COLO668 (cell line): ENCODE results near the gene ANKK1.

Source experiments
- DNase-seq: peaks from one replicate; lab custom pipeline; 2025; ENCODE audit not compliant: unreplicated experiment; lab: John Stamatoyannopoulos, UW

ANKK1 gene

DNA sequence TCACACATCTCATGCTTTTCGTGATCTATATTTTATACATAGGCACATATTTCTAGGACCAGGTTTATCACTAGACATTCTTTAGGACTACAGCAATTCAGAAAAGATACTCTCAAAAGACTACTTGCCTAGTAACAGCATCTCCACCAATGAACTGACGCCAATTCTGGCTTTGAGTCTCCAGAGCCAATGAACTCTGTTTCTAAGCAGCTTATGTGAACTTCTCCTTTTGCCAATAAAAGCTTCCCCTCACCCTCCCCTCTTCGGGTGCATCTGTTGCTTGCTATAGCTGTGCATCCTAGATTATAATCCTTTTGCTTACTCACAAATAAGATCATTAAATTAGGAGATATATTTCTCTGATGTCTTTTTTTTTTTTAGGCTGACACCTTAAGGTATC, 11.4 kb upstream of the ANKK1 start:
- no peak for DNase-seq

DNA sequence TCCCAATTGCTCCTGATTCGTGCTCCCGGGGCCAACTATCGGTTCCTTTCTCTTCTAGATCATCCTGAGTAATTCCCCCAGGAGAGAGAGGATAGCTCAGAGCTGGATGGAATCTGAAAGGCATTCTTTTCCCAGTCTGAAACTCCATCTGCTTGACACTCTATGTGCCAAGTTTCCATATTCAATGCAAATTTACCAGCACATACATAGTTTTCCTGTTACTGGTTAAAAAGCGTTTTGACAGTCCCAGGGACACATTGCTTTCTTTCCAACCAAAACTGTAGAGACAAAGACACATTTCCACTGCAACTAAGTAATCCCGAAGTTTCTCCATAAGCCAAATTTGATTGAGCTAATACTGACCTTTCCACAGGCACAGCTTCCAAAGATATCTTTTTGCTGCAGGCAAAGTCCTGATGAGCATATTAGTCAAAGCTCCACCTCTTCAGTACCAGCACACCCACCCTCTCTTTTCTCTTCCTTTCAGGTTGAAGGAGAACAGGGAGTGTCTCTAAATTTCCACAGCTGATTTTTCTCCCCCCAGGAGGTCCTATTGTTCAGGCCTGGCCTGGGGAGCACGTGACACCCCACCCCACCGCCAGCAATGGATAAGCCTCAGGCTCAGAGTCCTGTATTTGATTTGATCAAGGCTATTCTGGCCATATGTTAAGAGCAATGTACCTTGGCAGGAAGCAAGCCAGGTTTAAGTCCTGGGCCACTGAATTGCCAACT, 9.7 kb upstream of the ANKK1 start:
- no peak for DNase-seq

DNA sequence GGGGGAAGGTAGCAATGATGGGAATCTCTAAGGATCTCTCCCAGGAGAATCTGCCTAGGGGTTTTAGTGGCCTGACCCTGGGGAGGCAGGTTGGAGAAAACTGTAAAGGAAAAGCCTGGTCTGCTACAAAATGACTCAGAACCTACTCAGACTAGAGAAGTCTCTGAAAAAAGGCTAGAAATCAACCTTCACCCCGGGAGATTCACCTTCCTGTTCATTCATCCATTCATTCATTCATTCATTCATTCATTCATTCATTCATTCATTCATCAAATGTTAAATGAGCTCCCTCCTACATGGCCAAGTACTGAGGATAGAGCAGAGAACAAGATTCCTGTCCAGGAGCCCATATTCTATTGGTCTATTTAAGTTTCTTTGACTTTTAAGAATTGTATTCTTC, 8.9 kb upstream of the ANKK1 start:
- DNase-seq, result no peak

DNA sequence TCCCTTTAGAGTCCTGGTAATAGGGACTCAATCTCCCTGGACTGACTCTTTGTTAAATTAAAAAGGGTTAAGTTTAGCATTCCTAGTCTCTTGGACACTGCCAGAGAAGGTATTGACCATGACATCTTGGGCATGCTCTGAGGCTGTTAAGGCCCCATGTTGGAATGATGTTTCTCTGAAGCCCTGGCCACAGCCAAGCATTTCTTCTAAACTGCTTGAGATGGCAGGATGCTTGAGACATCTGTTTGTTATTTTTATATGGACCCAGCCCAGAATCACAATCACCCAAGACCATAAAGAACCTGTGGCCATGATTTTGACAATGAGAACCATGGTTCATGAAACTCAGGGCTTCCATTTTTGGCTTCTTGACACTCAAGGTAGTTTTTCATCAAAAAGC, 5.5 kb upstream of the ANKK1 start:
- no peak for DNase-seq

DNA sequence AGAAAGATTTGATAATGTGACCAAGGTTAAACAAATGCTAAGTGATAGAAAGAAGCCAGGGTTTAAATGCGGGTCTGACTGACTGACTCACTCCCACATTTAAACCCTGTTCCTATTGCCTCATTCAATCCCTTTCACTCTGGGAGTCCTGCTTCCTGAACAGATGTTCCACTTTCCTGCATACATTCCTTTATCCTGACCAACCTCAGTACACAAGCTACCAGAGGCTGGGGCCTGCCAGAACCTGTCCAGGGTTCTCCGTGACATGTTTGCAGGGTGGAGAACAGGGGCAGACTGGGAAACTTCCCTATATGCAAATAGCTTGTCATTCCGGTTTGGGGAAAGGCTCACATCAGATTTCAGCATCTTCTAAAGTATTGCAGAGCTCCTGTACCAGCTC, 3.0 kb upstream of the ANKK1 start:
- peak; percentile 73 for DNase-seq

DNA sequence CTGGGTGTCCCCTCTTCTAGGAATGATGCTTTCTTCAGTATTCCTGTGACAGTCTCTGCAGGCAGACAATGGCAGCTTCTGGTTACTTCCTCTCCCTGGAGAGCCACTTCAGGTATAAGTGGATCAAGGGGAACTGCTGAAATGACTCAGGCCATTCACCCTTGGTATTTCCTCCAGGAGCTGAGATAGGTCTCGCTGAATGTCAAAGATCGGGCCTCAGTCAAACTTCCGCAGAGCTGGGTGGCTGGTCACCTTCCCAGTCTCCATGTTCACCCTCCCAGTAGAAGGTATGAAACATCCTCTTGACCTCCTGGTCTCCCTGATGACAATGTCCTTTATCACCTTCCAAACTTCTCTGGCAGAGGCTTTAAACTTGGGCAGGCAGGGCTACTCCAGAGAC, 1.8 kb upstream of the ANKK1 start:
- no peak for DNase-seq

DNA sequence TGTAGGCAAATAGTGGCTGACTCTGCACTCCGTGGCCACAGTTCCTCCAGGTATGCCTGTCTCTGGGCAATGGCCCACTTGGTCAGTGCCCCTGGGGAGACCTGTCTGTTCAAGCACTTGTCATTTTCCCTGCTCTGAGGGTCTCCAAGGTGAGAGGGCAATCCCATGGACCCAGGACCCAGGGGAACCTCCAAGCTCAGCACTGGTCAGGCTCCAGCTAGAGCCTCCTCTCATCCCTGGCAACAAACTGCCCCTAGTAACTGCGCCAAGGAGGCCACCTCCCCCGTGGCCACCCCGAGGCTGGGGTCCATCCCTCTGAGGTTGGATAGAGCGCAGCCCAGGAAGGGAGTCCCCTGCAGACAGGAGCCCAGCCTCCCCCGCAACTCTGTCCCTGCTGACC, 713 bp upstream of the ANKK1 start:
- no peak for DNase-seq

DNA sequence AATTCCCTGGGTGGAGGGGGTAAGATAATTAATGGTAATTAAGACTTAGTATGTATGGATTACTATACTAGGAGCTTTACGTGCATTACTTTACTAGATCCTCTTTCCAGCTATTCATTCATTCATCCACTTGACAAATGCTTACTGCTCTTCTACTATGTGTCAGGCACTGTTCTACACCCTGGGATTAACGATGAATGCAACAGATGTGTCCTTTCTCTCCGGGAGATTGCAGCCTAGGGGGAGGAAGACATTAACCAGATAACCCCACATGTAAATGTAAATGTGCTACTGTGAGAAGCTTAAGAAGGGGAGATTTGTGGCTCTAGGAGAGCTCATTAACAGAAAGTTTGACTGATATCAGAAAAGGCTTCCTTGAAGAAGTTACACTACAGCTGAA, 1.7 kb downstream of the ANKK1 start:
- no peak for DNase-seq

DNA sequence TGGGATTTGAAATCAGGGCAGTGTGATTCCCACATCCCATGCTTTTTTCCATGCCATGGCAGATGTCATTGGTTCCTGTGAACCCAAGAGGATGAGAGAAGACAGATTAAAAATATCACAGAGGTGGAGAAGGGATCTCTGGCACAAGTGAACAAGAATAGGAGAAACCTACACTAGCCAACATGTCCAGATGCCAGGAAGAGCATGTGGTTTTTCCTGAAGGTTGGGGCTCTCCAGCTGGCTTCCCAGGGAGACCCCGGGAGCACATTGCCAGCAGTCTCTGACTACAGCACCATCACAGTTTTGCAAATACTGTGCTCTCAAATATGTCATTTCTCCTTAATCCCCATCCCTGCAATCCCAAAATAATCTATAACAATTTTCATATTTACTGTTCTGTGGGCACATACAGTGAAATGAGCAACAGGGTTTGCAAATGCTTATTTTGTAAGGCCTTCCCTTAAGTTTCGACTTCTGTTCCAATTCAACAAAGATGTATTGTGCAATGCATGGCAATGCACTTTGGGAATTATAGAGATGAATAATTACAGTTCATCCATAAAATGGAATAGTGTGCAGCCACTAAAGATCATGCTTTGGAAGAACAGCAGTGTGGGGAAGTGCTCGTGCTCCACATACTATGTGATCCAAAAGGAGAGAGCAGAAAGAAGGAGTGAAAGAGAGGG, 4.8 kb downstream of the ANKK1 start:
- DNase-seq, result no peak

DNA sequence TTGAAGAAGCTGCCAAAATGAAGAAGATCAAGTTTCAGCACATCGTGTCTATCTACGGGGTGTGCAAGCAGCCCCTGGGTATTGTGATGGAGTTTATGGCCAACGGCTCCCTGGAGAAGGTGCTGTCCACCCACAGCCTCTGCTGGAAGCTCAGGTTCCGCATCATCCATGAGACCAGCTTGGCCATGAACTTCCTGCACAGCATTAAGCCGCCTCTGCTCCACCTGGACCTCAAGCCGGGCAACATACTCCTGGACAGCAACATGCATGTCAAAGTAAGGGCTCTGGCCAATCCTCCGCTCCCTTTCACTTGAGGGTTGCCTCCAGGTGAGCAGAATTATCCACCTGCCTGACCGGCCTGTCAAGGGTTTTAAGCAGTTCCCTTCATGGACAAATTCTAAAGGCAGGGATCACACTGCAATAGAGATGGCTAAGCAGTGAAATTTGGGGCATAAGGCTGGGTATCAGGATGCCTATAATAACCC, 6.0 kb downstream of the ANKK1 start:
- DNase-seq, result no peak

DNA sequence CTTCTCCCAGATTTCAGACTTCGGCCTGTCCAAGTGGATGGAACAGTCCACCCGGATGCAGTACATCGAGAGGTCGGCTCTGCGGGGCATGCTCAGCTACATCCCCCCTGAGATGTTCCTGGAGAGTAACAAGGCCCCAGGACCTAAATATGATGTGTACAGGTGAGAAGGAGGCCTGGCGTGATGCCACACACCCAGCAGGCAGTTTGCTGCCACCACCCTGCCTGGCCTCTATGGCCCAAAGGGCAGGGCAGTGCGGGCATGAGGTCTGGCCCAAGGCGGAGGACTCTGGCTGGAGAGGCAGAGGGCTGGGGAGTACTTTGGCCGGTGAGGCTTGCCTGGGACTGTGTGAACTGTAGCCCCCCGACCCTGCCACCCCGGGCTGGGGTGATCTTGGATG, 7.3 kb downstream of the ANKK1 start:
- DNase-seq, result no peak

DNA sequence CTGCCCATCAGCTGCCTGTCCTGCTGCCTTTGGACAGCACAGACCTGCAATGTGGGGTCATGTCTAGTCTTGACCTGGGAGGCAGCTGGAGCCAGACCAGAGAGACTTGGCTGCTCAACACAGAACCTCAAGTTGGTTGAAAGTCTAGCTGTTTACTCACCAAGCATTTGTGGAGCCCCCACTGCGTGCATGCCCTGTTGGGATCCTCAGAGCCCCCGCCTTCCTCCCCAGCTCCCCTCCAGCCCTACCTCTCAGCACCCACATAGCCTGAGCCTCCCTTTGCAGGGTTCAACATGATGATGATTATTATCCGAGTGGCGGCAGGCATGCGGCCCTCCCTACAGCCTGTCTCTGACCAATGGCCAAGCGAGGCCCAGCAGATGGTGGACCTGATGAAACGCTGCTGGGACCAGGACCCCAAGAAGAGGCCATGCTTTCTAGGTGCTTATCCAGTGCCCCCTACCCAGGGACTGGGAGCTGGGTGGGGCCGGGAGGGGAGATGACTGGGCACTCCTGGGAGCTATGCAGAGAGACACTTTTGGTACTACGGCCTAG, 8.3 kb downstream of the ANKK1 start:
- DNase-seq, result no peak

DNA sequence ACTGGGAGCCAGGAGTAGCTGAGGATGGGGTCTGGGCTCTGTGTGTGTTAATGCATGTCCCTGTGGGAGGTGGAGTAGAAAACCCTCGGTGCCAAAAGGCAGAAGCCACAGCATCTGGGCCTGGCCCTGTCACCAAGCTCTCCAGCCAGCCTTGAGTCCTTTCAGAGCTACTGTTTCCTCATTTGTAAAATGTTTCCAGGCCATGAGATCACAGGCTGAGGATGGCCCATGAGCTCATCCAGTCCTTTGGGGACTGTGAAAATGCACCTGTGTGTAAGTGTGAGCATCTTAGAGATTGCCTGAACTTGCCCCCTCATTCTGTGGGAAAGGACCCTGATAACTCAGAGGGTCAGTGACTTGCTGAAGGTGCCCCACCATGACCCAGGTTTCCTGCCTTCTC, 9.1 kb downstream of the ANKK1 start:
- no peak for DNase-seq

DNA sequence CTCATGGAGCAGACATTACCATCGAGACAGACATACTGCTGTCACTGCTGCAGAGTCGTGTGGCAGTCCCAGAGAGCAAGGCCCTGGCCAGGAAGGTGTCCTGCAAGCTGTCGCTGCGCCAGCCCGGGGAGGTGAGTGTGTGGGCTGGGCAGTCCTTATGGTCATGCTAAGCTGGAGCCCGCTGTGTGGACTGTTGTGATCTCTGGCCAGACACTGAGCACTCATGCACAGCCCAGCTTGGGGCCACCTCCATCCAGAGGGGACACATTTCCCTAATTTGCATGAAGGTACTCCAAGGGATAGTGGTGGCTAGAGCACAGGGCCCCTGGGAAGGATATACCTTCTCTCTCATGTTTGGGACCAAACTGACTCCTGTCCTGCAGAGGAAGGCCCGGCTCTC, 9.6 kb downstream of the ANKK1 start:
- DNase-seq, result no peak

DNA sequence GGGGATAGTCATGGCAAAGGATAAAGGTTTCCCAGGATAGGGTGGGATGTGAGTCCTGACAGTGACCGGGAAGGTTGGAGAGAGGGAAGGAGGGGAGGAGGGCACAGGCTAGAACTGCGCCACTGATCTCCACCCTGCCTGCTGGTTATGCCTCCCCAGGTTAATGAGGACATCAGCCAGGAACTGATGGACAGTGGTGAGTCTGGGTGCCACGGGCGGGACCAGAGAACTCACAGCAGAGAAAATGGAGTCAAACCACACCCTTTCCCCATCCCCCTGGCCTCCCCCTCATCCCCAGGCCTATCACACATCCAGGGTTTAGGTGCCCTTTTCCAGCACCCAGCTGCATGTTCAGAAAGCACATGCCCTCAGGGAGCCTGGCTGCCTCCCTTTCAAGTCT, 10.2 kb downstream of the ANKK1 start:
- DNase-seq, result no peak

DNA sequence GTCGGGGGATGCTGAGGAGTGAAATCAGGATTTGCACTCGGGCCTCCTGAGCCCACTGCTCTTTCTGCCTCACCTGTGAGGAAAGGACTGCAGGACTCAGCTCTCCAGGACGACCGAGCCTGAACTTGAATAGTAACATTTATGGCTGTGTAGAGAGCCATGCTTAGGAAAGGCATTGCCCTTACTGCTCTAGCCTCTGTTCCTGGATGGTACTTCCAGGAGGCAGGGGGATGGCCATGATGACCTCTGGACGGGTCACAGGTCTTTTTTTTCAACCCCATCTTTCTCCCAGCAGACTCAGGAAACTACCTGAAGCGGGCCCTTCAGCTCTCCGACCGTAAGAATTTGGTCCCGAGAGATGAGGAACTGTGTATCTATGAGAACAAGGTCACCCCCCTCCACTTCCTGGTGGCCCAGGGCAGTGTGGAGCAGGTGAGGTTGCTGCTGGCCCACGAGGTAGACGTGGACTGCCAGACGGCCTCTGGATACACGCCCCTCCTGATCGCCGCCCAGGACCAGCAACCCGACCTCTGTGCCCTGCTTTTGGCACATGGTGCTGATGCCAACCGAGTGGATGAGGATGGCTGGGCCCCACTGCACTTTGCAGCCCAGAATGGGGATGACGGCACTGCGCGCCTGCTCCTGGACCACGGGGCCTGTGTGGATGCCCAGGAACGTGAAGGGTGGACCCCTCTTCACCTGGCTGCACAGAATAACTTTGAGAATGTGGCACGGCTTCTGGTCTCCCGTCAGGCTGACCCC, 11.3 kb downstream of the ANKK1 start:
- DNase-seq, result no peak

DNA sequence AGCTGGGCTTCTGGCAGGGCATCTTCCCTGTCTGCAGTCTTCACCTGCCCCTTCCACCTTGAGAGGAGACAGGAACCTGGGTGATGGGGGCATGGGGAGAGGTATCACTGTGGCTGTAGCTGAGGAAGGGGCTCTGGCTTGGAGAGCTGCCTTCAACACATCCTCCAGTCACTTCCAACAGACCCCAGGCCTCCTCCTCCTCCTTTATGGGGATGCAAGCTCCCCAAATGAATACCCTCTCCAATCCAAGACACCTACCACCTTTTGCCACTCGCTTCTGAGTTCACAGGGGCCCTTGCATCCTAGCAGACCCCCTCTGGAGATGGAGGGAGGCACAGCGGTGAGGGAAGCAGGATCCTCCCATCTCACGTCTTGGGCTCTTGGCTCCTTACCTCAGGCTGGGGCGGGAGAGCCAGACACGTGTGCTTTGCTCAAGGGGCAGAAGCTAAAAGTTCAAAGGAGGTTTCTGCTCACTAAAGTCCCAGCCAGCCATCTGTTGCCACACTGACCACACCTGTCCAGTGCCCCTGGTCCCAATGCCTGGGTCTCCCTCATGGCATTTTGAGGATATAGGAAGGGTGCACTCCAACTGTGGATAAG, 13.2 kb downstream of the ANKK1 start:
- DNase-seq, result no peak

DNA sequence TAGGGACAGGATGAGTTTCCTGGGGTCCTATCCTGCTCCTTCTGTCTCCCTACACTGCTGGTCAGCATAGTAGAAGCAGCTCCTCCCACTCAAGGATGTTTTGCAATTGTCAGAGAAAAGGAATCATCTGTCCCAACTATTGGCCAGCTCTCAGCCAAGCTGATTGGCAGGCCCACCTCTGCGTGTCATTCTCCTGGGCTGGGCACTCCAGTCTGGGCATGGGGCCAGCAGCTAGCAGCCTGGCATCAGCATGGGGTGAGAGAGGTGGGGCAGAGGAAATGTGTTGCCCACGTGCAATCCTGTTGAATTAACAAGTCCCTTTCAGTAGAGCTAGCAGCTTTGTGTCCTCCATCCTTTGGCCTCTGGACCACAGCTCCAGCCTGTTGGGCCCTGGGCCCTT, 14.1 kb downstream of the ANKK1 start:
- DNase-seq, result peak; percentile 85

DNA sequence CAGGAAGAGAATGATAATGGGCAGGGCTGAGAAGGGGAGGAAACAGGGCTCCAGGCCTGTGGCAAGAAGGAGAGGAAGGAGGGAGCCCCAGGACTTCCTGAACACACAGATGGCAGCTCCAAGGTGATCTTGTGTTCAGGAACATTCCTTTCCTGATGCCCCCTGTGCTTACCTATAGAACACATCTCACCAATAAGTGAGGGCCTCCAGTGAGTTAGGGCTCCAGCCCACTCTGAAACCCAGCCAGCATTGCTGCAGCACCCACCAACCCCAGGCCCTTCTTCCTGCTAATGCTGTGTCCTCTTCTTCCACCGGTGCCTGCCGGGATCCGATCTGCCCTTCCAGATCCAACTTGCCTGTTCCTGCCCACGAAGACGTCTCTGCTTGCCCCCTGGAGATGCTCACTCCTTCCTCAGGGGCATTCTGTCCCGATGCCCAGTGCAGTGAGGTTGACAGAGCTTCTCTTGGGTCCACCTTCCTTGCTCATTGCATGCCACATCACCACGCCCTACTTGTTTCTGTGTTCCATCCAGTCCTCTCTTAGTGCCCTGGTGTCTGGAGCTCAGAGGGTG, 17.4 kb downstream of the ANKK1 start:
- no peak for DNase-seq

DNA sequence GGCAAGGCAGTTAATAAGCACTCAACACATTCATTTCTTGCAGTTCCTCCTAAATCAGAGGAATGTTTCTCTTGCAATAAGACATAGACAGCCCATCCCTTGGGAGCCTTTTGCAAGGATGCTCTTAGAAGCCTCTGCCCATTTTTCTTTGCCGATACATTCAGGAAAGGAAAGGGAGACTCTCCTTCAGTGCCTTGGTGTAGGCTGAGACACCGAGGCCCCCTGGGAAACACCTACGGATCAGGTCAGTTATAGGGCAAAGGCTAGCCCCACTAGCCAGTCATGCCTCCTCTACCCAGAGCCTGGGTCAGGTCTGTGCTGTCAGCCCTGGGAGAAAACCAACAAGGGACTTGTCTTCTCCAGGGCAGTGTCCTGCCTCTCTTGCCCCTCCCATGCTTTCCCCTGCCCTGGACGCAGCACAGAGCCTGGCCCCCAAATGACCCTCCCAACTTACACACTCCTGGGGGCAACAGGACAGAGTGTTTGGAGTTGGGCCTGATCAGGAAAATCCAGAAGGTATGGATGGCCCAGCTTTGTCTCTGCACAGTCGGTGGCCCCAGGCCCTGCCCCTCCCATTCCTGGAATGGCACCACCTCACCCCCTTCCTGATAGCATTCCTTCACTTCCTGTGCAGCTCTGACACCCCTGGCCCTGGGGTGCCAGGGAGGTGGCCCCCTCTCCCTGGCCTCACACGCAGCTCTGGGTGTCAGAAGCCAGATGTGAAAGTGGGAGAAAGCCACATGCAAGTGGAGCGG, 18.3 kb downstream of the ANKK1 start:
- DNase-seq, result no peak
